Peyer's patch (tissue), 4 donors: ENCODE results near the gene TTYH3. TPM values are rescaled to one million over a fixed set of nuclear protein-coding genes. Genes with fewer than 3 reads are reported as not detected.

Experiments
- DNase-seq, 3 donors: peaks; one replicate each; pipeline ENCODE4 v3.0.0-alpha.2; 2017 to 2019
- H3K27ac ChIP-seq, 4 donors: fragments of 200-600 bp; sonication (generic); one replicate each; pipeline ENCODE4 v1.5.1; 2016 to 2019
- H3K27me3 ChIP-seq, 2 donors: fragments of 200-600 bp; sonication (generic); one replicate each; pipeline ENCODE4 v1.5.1; 2019
- H3K36me3 ChIP-seq, 3 donors: fragments of 200-600 bp; sonication (generic); one replicate each; pipeline ENCODE4 v1.5.1; 2016 to 2019
- H3K4me1 ChIP-seq, 4 donors: fragments of 200-600 bp; sonication (generic); one replicate each; pipeline ENCODE4 v1.5.1; 2016 to 2019
- H3K4me3 ChIP-seq, 4 donors: fragments of 200-600 bp; sonication (generic); 1 replicate in 3 of 4; 2 replicates in 1 of 4; pipeline ENCODE4 v1.5.1; 2016 to 2019; ENCODE audit warnings: mild to moderate bottlenecking in 1 of 4
- H3K9me3 ChIP-seq, 4 donors: fragments of 200-600 bp; sonication (generic); one replicate each; pipeline ENCODE4 v1.5.1; 2016 to 2019; ENCODE audit warnings: mild to moderate bottlenecking in 1 of 4
- POLR2A ChIP-seq, 2 donors: fragments of 450-650 bp; IDR thresholded peaks; one replicate each; pipeline ENCODE4 v1.5.1; 2017; ENCODE audit warnings: antibody characterized with exemption in 2 of 2, mild to moderate bottlenecking in 2 of 2, moderate library complexity in 2 of 2
- total RNA-seq, 4 donors: library from RNA; depleted of rRNA; stranded (reverse); fragments of >200 nt; gene quantifications; one replicate each; pipeline ENCODE4 v1.1.0, GENCODE V29; 2016
- TF ChIP-seq, protein P1 (sequence below), 6 experiments: fragments of 450-650 bp in 4 of 6; fragments of 200-600 bp in 2 of 6; sonication (generic) in 1 of 6; IDR thresholded peaks; one replicate each; pipeline ENCODE4 v1.5.1; 2017 to 2019; ENCODE audit warnings: antibody characterized with exemption in 6 of 6, mild to moderate bottlenecking in 3 of 6, moderate library complexity in 1 of 6

Gene TTYH3
- total RNA-seq, 4 donors from 2014 or later = 61.8 to 99.9 (median 83.4) TPM

DNA sequence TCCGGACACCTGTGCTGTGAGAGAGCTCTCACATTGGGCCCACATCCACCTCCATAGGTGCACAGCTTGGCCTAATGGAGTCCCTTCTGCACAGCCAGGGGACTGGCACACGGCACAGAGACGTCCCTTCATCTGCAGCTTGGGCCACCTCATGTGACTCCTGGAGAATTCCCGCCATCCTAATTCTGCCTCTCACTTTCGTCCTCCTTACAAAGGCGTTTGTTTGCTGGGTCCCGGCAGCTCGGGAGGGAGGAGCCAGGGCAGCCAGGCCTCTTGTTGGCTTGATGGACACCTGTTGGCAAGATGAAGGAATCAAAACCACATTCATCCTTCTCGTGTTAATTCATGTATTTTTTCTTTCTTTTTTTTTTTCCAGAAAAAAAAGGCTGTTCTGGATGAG lies 30.7 kb upstream of the TTYH3 start:
- H3K27ac ChIP-seq = no peak overlapping the region
- no peak for DNase-seq
- TF ChIP-seq, protein P1, sequence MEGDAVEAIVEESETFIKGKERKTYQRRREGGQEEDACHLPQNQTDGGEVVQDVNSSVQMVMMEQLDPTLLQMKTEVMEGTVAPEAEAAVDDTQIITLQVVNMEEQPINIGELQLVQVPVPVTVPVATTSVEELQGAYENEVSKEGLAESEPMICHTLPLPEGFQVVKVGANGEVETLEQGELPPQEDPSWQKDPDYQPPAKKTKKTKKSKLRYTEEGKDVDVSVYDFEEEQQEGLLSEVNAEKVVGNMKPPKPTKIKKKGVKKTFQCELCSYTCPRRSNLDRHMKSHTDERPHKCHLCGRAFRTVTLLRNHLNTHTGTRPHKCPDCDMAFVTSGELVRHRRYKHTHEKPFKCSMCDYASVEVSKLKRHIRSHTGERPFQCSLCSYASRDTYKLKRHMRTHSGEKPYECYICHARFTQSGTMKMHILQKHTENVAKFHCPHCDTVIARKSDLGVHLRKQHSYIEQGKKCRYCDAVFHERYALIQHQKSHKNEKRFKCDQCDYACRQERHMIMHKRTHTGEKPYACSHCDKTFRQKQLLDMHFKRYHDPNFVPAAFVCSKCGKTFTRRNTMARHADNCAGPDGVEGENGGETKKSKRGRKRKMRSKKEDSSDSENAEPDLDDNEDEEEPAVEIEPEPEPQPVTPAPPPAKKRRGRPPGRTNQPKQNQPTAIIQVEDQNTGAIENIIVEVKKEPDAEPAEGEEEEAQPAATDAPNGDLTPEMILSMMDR (IDR thresholded peaks at IDR 0.05) = no peak
- no peak for TF ChIP-seq POLR2A (IDR thresholded peaks at IDR 0.05)
- no peaks in the 10 kb centered on the region for H3K4me1 ChIP-seq
- H3K9me3 ChIP-seq = no peaks in the 10 kb centered on the region
- H3K4me3 ChIP-seq = no peak overlapping the region
- peaks cover 0 to 61% (median 0%) of the 10 kb centered on the region in 3 donors for H3K36me3 ChIP-seq
- H3K27me3 ChIP-seq = no peaks in the 10 kb centered on the region

DNA sequence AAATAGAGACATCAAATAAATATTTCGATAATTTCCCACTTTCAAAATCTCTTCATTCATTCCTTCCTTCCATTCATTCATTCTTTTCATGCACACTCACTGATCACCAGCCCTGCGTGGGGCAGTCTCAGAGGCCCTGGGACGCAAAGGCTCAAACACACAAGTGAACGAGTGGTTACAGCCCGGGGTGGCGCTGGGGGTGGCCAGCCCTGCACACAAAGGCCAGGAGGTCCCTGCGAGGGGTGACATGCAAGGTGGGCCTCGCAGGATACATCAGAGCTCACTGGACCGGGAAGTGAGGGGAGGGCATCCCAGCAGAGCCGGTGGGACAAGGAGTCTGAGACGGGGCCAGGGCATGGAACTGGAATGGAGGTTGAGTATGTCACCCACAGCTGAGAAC lies 29.9 kb upstream of the TTYH3 start:
- Histone ChIP-seq H3K4me3 (no peak overlapping the region), H3K36me3 (peaks cover 0 to 62% (median 0%) of the 10 kb centered on the region in 3 donors), H3K9me3 (no peaks in the 10 kb centered on the region), H3K27ac (no peak overlapping the region), H3K27me3 (no peaks in the 10 kb centered on the region), H3K4me1 (no peaks in the 10 kb centered on the region)
- DNase-seq = no peak
- TF ChIP-seq, protein P1 (IDR thresholded peaks at IDR 0.05) = no peak
- TF ChIP-seq POLR2A (IDR thresholded peaks at IDR 0.05) = no peak

DNA sequence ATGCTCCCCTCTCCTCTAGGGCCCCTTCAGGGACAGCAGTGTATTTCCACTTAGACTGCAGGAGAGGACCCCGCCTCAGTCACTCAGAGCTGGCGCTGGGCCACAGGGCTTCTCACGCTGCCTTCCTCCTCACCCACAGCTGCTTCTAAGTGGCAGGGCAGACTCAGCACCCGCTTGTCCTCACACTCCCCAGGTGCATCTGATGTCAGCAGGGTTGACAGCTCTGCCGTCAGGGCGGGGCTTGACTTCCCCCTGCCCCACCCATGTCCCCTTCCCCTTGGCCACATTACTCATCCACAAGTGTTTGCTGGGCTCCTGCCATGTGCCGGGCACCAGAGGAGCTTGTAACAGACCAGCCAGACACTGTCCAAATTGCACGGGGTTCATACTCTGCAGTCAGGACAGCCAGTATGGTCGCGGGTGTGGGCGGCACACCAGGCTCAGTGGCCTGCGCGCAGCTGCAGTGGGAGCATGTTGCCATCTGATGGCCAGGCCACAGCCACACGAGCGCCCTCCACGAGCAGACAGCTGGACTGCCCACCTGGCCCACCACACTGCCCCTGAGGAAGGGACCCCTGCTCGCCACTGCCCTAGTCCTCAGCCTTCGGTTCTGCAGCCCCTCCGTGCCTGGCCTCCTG lies 29.3 kb upstream of the TTYH3 start:
- Histone ChIP-seq H3K9me3 (no peaks in the 10 kb centered on the region), H3K27me3 (no peaks in the 10 kb centered on the region), H3K27ac (no peak overlapping the region), H3K36me3 (peaks cover 0 to 56% (median 0%) of the 10 kb centered on the region in 3 donors), H3K4me3 (no peak overlapping the region), H3K4me1 (no peaks in the 10 kb centered on the region)
- no peak for DNase-seq
- TF ChIP-seq, protein P1 (IDR thresholded peaks at IDR 0.05) = no peak
- no peak for TF ChIP-seq POLR2A (IDR thresholded peaks at IDR 0.05)

DNA sequence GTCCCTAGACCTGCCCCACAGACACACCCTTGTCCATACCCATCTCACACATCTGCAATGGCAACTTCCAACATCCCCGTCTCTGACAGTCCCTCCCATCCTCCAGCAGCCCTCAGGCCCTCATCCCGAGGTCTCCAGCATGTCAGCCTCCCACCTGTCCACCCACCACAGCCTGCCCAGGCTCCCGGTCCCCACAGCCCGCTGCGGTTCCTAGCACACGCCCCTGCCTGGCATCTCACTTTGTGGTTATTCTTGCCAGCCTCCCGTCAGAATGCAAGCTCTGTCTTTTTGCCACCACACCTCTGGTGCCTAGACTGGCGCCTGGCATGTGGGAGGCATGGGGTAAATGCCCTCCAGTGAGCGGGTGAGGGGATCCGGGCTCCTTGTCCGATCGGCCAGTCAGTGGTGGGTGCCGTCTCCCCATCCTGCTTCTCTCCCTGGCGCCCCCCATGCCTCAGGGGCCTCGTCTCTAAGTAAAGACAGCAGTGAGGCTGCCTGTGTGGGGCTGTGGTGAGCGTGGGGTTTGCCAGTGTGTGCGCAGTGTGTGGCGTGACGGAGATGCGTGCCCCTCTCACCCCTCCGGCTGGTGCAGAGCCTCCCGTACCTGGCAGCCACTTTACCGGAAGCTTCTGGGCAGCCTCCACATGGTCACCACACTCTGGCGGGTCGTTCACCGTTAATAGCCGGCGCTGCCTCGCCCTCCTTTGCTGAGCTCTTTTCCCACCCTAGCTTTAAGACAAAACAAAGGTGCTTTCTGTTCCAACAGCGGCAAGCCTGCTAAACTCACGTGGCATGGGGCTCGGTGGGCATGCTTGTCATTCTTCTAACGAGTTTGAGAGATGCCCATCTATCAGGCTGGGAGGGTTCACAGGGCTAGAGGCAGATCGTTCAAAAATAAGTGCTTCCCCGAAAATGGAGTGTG lies 28.5 kb upstream of the TTYH3 start:
- Histone ChIP-seq H3K4me1 (peaks cover 0 to under 1% (median 0%) of the 10 kb centered on the region in 4 donors), H3K36me3 (peaks cover 0 to 48% (median 0%) of the 10 kb centered on the region in 3 donors), H3K4me3 (no peak overlapping the region), H3K27me3 (no peaks in the 10 kb centered on the region), H3K9me3 (no peaks in the 10 kb centered on the region), H3K27ac (no peak overlapping the region)
- TF ChIP-seq POLR2A (IDR thresholded peaks at IDR 0.05) = no peak
- TF ChIP-seq, protein P1 (IDR thresholded peaks at IDR 0.05) = no peak
- no peak for DNase-seq

DNA sequence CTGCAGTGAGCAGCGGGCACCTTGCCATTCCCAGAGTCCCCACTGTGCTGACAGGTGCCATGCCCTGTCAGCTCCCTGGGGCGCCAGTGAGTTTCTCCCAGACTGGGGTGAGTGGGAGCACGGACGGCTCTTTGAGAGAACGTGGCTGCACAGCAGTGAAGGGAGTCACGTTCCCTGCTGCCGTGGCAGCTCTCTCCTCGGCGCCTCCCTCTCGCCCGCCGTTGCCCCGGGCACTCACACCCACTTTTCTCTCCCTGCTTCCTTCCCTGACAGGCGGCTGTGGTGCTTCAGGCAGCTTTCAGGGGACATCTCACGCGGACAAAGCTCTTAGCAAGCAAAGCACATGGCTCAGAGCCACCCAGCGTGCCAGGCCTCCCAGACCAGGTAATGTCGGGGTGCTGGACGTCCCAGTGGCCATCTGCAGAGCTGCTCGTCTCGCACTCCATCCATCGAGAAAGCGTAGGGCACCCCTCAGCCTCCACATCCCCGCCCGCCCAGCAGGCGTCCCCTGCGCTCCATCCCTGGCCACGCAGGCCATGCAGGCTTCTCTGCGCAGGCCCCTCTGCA lies 27.1 kb upstream of the TTYH3 start:
- H3K36me3 ChIP-seq = peaks cover 0 to 34% (median 0%) of the 10 kb centered on the region in 3 donors
- H3K4me1 ChIP-seq = peaks cover 0 to 5% (median 0%) of the 10 kb centered on the region in 4 donors
- no peaks in the 10 kb centered on the region for H3K9me3 ChIP-seq

More for the DNA sequence above, 27.1 kb upstream of the TTYH3 start:
- DNase-seq = no peak
- Histone ChIP-seq H3K4me3 (no peak overlapping the region), H3K27ac (no peak overlapping the region), H3K27me3 (no peaks in the 10 kb centered on the region)
- no peak for TF ChIP-seq POLR2A (IDR thresholded peaks at IDR 0.05)
- TF ChIP-seq, protein P1 (IDR thresholded peaks at IDR 0.05) = no peak
